Ascending aorta (tissue), 2 donors: Measurements from ENCODE around the gene C9orf152. TPM values are rescaled to one million over a fixed set of nuclear protein-coding genes. Genes with fewer than 3 reads are reported as not detected.

ENCODE experiments used
- DNase-seq, 2 donors: peaks; one replicate each; pipeline ENCODE4 v3.0.0-alpha.2; 2019; ENCODE audit warnings: low spot score in 2 of 2
- H3K27ac ChIP-seq, 2 donors: fragments of 200-600 bp; sonication (generic); one replicate each; pipeline ENCODE4 v1.5.1; 2016 to 2017; ENCODE audit warnings: mild to moderate bottlenecking in 1 of 2
- H3K27me3 ChIP-seq: fragments of 200-600 bp; sonication (generic); one replicate; pipeline ENCODE4 v1.5.1; 2017
- H3K36me3 ChIP-seq, 2 donors: fragments of 200-600 bp; sonication (generic); one replicate each; pipeline ENCODE4 v1.5.1; 2016
- H3K4me1 ChIP-seq, 2 donors: fragments of 200-600 bp; sonication (generic); one replicate each; pipeline ENCODE4 v1.5.1; 2016 to 2017; ENCODE audit warnings: mild to moderate bottlenecking in 1 of 2
- H3K4me3 ChIP-seq, 2 donors: fragments of 200-600 bp; sonication (generic); one replicate each; pipeline ENCODE4 v1.5.1; 2016 to 2017; ENCODE audit warnings: mild to moderate bottlenecking in 1 of 2
- H3K9me3 ChIP-seq, 2 donors: fragments of 200-600 bp; sonication (generic); one replicate each; pipeline ENCODE4 v1.5.1; 2016
- CTCF ChIP-seq, 3 experiments: fragments of 200-600 bp in 2 of 3; fragments of 450-650 bp in 1 of 3; sonication (generic) in 2 of 3; IDR thresholded peaks; one replicate each; pipeline ENCODE4 v1.5.1; 2016 to 2019; ENCODE audit warnings: antibody characterized with exemption in 3 of 3, mild to moderate bottlenecking in 1 of 3, moderate library complexity in 1 of 3
- intact Hi-C: fragments of 100-400 bp; cut with DNase I; formaldehyde crosslinking; loops from one replicate; pipeline ENCODE4 v1.15.1; 2023
- total RNA-seq: library from RNA; depleted of rRNA; stranded (reverse); fragments of >200 nt; gene quantifications from one replicate; pipeline ENCODE4 v1.1.0, GENCODE V29; 2016

C9orf152 gene
- total RNA-seq, 1 donor from 2014 or later = not detected

DNA sequence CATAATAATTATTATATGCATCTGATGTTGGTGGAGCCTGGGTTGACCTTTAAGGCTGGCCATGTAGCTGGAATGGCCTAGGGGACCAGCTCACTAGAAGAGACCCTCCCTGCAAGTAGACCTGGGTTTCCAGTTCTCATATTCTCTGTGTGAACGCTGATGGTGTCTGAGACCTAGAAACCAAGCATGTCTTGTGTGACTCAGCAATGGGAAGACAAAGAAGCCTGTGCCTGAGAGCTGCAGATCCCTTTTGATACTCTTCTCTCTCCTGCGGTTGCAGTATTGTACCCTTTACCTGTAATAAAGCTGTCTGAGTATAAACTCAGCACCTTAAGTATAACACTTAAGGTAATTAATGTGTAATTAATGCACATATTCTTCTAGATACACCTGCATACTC lies 22.2 kb downstream of the C9orf152 start:
- no peak for DNase-seq
- no peaks in the 10 kb centered on the region for H3K4me1 ChIP-seq
- intact Hi-C loops = no loop called here
- no peak for TF ChIP-seq CTCF (IDR thresholded peaks at IDR 0.05)
- no peaks in the 10 kb centered on the region for H3K9me3 ChIP-seq
- no peaks in the 10 kb centered on the region for H3K27me3 ChIP-seq
- H3K27ac ChIP-seq = no peak overlapping the region
- no peak overlapping the region for H3K4me3 ChIP-seq
- no peaks in the 10 kb centered on the region for H3K36me3 ChIP-seq

GRCh38 chr9:110183208-110184145 lies 24.5 kb downstream of the C9orf152 start:
- intact Hi-C loops = loop anchor here (2.0 kb wide), 2 partner anchors 33 to 439 kb away; no protein-coding TSS in a partner anchor

DNA sequence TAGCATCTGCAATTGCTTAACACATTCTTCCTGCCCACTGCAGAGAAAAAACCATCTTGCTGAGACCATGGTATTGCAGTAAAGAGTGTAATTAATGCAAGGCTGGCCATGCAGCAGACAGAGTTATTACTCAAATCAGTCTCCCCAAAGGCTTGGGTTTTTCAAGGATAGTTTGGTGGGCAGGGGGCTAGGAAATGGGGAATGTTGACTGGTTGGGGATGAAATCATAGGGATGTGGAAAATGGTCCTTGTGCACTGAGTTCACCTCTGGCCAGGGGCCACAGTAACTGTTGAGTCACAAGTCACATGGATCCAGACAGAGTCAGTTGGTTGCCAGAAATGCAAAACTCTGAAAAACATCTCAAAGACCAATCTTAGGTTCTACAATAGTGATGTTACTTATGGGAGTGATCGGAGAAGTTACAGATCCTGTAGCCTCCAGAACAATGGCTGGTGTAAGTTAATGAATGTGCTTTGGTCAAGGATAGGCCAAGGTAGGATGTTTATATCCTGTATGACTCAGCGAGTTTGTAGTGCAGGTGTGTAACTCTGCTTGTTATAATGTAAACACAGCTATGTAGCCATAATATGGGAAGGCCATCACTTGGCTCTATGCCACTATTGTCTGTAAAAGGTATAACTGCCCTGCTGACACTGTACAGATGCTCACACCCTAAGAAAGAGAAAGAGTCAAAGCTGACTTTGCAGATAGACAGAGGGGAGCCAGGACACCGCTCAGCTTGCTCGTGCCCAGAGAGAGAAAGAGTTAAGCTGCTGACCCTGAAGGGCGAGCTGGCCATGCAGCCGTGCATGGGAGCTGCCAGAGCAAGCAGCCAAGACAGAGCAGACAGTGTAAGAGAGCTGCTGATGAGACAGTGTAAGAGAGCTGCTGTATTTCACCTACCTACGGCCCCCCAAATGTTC lies 27.2 kb downstream of the C9orf152 start:
- no peaks in the 10 kb centered on the region for H3K36me3 ChIP-seq
- no peaks in the 10 kb centered on the region for H3K4me1 ChIP-seq
- H3K27ac ChIP-seq = no peak overlapping the region
- TF ChIP-seq CTCF (IDR thresholded peaks at IDR 0.05) = no peak
- peak in 1 of 2 donors; percentile 74 for DNase-seq
- no peaks in the 10 kb centered on the region for H3K27me3 ChIP-seq
- H3K4me3 ChIP-seq = no peak overlapping the region
- H3K9me3 ChIP-seq = no peaks in the 10 kb centered on the region
- intact Hi-C loops = no loop called here

More at GRCh38 chr9:110183208-110184145, 24.5 kb downstream of the C9orf152 start:
- Histone ChIP-seq H3K27me3 (no peaks in the 10 kb centered on the region), H3K36me3 (no peaks in the 10 kb centered on the region), H3K4me1 (no peaks in the 10 kb centered on the region), H3K27ac (no peak overlapping the region), H3K9me3 (no peaks in the 10 kb centered on the region), H3K4me3 (no peak overlapping the region)
- peak in 1 of 2 donors; percentile 75 for DNase-seq
- TF ChIP-seq CTCF (IDR thresholded peaks at IDR 0.05) = peak; percentile 60 to 72 (median 64)

- Histone ChIP-seq H3K36me3 (no peaks in the 10 kb centered on the region), H3K9me3 (no peaks in the 10 kb centered on the region), H3K4me3 (no peak overlapping the region), H3K27ac (no peak overlapping the region), H3K4me1 (no peaks in the 10 kb centered on the region), H3K27me3 (no peaks in the 10 kb centered on the region)
- intact Hi-C loops = no loop called here
- DNase-seq = no peak
- TF ChIP-seq CTCF (IDR thresholded peaks at IDR 0.05) = no peak
Observed at GRCh38 chr9:110179734-110180133, 28.2 kb downstream of the C9orf152 start.

GRCh38 chr9:110178281-110178680 lies 29.7 kb downstream of the C9orf152 start:
- Histone ChIP-seq H3K9me3 (no peaks in the 10 kb centered on the region), H3K27ac (no peak overlapping the region), H3K4me1 (no peaks in the 10 kb centered on the region), H3K36me3 (no peaks in the 10 kb centered on the region), H3K27me3 (no peaks in the 10 kb centered on the region), H3K4me3 (no peak overlapping the region)
- no peak for TF ChIP-seq CTCF (IDR thresholded peaks at IDR 0.05)
- intact Hi-C loops = no loop called here
- DNase-seq = no peak
